OCI-LY1 (cell line): ENCODE results near the gene PTPRS.

ENCODE experiments used
- H2AFZ ChIP-seq: fragments of 200-600 bp; sonication (generic), shearing (Covaris generic); 2 replicates; pipeline ENCODE4 v1.6.0; 2014; ENCODE audit warnings: antibody characterized with exemption, mild to moderate bottlenecking, low read length
- H3F3A ChIP-seq: fragments of 200-600 bp; sonication (generic), shearing (Covaris generic); 2 replicates; pipeline ENCODE4 v1.6.0; 2014; ENCODE audit warnings: mild to moderate bottlenecking, antibody characterized with exemption, low read length, moderate library complexity; ENCODE audit not compliant: insufficient read depth
- H3K27ac ChIP-seq: fragments of 200-600 bp; sonication (generic); 2 replicates; pipeline ENCODE4 v1.5.1; 2014; ENCODE audit warnings: low read length, mixed run types, mild to moderate bottlenecking, low read depth; ENCODE audit not compliant: poor library complexity, severe bottlenecking
- H3K27me3 ChIP-seq: fragments of 200-600 bp; sonication (generic); 2 replicates; pipeline ENCODE4 v1.6.0; 2014; ENCODE audit warnings: antibody characterized with exemption, mild to moderate bottlenecking, low read length, moderate library complexity; ENCODE audit not compliant: insufficient read depth
- H3K36me3 ChIP-seq: fragments of 200-600 bp; sonication (generic); 2 replicates; pipeline ENCODE4 v1.6.1; 2014; ENCODE audit warnings: mild to moderate bottlenecking, antibody characterized with exemption, low read length, moderate library complexity, mixed read lengths; ENCODE audit not compliant: insufficient read depth
- H3K4me1 ChIP-seq: fragments of 200-600 bp; sonication (generic); 2 replicates; pipeline ENCODE4 v1.5.1; 2014; ENCODE audit warnings: mild to moderate bottlenecking, low read length, moderate library complexity; ENCODE audit not compliant: insufficient read depth, severe bottlenecking
- H3K4me2 ChIP-seq: fragments of 200-600 bp; sonication (generic), shearing (Covaris generic); 2 replicates; pipeline ENCODE4 v1.6.1; 2014; ENCODE audit warnings: low read length
- H3K4me3 ChIP-seq: fragments of 200-600 bp; sonication (generic); 2 replicates; pipeline ENCODE4 v1.5.1; 2014; ENCODE audit warnings: low read length, low read depth, mild to moderate bottlenecking, mixed read lengths; ENCODE audit not compliant: poor library complexity, severe bottlenecking
- H3K79me2 ChIP-seq: fragments of 200-600 bp; shearing (Covaris generic); 2 replicates; pipeline ENCODE4 v1.6.1; 2016; ENCODE audit warnings: mixed run types, low read length, mixed read lengths; ENCODE audit not compliant: insufficient read depth
- H3K9ac ChIP-seq: fragments of 200-600 bp; sonication (generic), shearing (Covaris generic); 2 replicates; pipeline ENCODE4 v1.6.1; 2014; ENCODE audit warnings: mild to moderate bottlenecking, low read length, mixed read lengths
- H3K9me2 ChIP-seq: fragments of 200-600 bp; sonication (generic), shearing (Covaris generic); 2 replicates; pipeline ENCODE4 v1.6.1; 2014; ENCODE audit warnings: low read depth, mild to moderate bottlenecking, low read length, mixed read lengths
- H3K9me3 ChIP-seq: fragments of 200-600 bp; shearing (Covaris generic); 2 replicates; pipeline ENCODE4 v1.6.1; 2014; ENCODE audit warnings: low read length, mixed read lengths
- H4K20me1 ChIP-seq: fragments of 200-600 bp; sonication (generic), shearing (Covaris generic); 2 replicates; pipeline ENCODE4 v1.6.0; 2016; ENCODE audit warnings: mild to moderate bottlenecking, low read length; ENCODE audit not compliant: insufficient read depth
- EZH2 ChIP-seq: fragments of 200-600 bp; sonication (generic), shearing (Covaris generic); IDR thresholded peaks from 2 replicates; pipeline ENCODE4 v1.8.0; 2017; ENCODE audit warnings: borderline replicate concordance, mixed run types, mild to moderate bottlenecking, antibody characterized with exemption, low read length, moderate library complexity, mixed read lengths
- TF ChIP-seq, protein P1 (sequence below): fragments of 200-600 bp; sonication (generic), shearing (Covaris generic); IDR thresholded peaks from 2 replicates; pipeline ENCODE4 v1.5.1; 2017; ENCODE audit warnings: mild to moderate bottlenecking, antibody characterized with exemption, low read length, moderate library complexity, mixed read lengths

Gene PTPRS

DNA sequence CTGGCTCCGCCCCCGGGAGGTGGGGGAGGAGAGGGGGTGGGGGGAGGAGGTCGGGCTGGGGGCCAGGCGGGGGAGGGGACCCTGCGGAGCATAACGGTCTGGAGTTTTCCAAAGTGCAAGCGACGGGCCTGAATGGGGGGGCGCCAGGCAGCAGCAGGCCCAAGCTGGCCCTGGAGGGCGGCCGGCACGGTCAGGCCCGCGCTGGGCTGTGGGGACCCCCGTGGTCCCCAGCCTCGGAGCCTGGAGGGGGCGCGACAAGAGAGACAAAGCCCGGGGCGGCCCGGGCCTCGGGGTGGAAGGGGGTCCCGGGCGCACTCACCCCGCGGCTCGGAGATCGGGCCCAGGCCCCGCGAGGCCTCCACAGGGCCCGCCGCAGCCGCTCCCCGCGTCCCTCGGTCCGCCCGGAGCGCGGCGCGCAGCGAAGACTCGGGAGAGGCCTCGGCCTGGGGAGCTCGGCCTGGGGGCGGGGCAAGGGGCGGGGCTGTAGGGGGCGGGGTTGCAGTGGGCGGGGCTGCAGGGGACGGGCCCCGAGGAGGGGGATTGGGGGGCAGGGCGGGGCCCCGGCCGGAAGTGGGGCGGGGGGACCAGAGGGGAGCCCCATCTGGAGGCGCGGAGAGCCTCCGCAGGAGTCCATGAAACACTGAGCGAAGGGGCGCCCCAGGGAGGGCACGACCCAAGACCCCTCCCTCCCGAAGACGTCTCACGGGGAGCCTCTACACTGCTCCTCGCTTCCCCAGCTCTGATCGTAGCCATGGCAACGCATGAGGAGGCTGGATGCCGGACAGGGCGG, 47.6 kb downstream of the PTPRS start:
- Histone ChIP-seq H3K4me3 (no peak overlapping the region), H2AFZ (no peak overlapping the region), H4K20me1 (no peaks in the 10 kb centered on the region), H3K9ac (no peak overlapping the region), H3K36me3 (no peaks in the 10 kb centered on the region), H3F3A (no peaks in the 10 kb centered on the region), H3K79me2 (no peaks in the 10 kb centered on the region), H3K27ac (no peak overlapping the region), H3K9me3 (no peaks in the 10 kb centered on the region), H3K27me3 (peaks cover 7% of the 10 kb centered on the region; the same call in 1 of the 2 replicates), H3K9me2 (no peaks in the 10 kb centered on the region), H3K4me1 (no peaks in the 10 kb centered on the region), H3K4me2 (no peak overlapping the region)
- TF ChIP-seq EZH2 = no peak
- TF ChIP-seq, protein P1, sequence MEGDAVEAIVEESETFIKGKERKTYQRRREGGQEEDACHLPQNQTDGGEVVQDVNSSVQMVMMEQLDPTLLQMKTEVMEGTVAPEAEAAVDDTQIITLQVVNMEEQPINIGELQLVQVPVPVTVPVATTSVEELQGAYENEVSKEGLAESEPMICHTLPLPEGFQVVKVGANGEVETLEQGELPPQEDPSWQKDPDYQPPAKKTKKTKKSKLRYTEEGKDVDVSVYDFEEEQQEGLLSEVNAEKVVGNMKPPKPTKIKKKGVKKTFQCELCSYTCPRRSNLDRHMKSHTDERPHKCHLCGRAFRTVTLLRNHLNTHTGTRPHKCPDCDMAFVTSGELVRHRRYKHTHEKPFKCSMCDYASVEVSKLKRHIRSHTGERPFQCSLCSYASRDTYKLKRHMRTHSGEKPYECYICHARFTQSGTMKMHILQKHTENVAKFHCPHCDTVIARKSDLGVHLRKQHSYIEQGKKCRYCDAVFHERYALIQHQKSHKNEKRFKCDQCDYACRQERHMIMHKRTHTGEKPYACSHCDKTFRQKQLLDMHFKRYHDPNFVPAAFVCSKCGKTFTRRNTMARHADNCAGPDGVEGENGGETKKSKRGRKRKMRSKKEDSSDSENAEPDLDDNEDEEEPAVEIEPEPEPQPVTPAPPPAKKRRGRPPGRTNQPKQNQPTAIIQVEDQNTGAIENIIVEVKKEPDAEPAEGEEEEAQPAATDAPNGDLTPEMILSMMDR = no peak

DNA sequence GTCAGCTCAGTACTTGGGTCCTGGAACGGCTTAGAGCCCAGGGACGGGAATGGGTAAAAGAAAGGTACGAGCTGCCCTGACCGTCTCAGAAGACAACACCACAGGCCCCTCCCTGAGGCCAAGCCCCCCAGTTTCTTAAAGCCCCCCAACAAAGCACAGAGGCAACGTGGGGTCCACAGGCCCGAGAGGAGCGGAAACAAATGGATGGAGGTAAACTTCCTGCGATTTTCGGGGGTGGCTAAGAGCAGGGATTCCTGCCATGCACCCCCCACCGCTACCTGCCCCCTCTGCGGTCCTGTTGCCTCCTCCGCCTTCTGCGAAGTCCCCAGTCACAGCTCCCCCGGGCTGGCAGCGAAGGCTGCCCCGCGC, 48.2 kb downstream of the PTPRS start:
- no peak overlapping the region for H3K4me3 ChIP-seq
- no peak overlapping the region for H3K4me2 ChIP-seq
- no peak overlapping the region for H3K27ac ChIP-seq
- no peak overlapping the region for H2AFZ ChIP-seq
- TF ChIP-seq, protein P1 = no peak
- TF ChIP-seq EZH2 = no peak
- H3K4me1 ChIP-seq = no peaks in the 10 kb centered on the region
- no peaks in the 10 kb centered on the region for H3K9me2 ChIP-seq
- H3K79me2 ChIP-seq = no peaks in the 10 kb centered on the region
- H3K9me3 ChIP-seq = no peaks in the 10 kb centered on the region
- H3K9ac ChIP-seq = no peak overlapping the region
- peaks cover 6% of the 10 kb centered on the region; the same call in 1 of the 2 replicates for H3K27me3 ChIP-seq
- no peaks in the 10 kb centered on the region for H3F3A ChIP-seq
- H3K36me3 ChIP-seq = no peaks in the 10 kb centered on the region
- no peaks in the 10 kb centered on the region for H4K20me1 ChIP-seq

DNA sequence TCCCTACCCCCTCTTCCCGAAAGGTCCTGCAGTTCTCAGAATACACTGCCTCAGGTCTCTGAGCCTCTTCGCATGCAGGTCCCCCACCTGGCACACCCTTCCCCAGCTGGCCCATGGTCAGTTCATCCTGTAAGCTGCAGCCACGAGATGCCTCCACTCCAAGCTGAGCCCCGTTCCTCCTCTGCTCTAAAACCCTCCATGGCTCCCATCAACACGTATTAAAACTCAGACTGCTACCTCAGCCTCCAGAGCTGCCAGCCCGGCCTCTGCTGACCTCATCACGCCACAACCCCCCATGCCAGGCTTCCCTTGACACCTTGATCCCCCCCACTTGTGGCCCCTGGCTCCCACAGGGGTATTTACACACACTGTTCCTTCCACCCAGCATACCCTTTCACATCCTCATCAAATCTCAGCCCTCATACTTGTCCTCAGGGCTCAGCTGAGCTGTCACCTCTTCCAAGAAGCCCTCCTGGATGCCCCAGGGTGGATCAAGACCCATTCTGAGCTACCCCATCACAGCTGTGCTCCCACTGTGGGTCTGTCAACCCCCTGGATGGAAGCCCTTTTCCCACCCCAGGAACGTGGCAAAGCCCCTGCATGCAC, 48.9 kb downstream of the PTPRS start:
- no peak overlapping the region for H3K4me2 ChIP-seq
- no peaks in the 10 kb centered on the region for H3K79me2 ChIP-seq

More for the DNA sequence above, 48.9 kb downstream of the PTPRS start:
- TF ChIP-seq, protein P1 = no peak
- no peak for TF ChIP-seq EZH2
- Histone ChIP-seq H3K27ac (no peak overlapping the region), H3K9ac (no peak overlapping the region), H4K20me1 (no peaks in the 10 kb centered on the region), H3K27me3 (no peaks in the 10 kb centered on the region; the same call in 1 of the 2 replicates), H3K9me3 (no peaks in the 10 kb centered on the region), H3F3A (no peaks in the 10 kb centered on the region), H3K9me2 (no peaks in the 10 kb centered on the region), H2AFZ (no peak overlapping the region), H3K4me3 (no peak overlapping the region), H3K36me3 (no peaks in the 10 kb centered on the region), H3K4me1 (no peaks in the 10 kb centered on the region)
